Natural killer cell (primary cell): Measurements from ENCODE around the gene TMEM270. TPM values are rescaled to one million over a fixed set of nuclear protein-coding genes. Genes with fewer than 3 reads are reported as not detected.
A peak's percentile ranks its signal among the peaks of the same experiment; 100 is the strongest.

Experiments
- ATAC-seq, 3 donors: fragments of 150-1000 bp in 2 of 3; fragments of 200-7000 bp in 1 of 3; cut with Tn5 transposase; 1 replicate in 1 of 3; 2 replicates in 2 of 3; pipeline ENCODE4 v1.10.0; 2021; ENCODE audit warnings: mild to moderate bottlenecking in 2 of 3, moderate library complexity in 2 of 3
- DNase-seq, 2 donors: peaks; one replicate each; pipeline versions ENCODE4 v3.0.0 to v3.0.0-alpha.2; 2013 to 2021; ENCODE audit warnings: mixed read lengths in 1 of 2
- H3K27ac ChIP-seq: one replicate; pipeline ENCODE4 v1.5.1; 2013; ENCODE audit warnings: mild to moderate bottlenecking, low read length
- H3K27me3 ChIP-seq: one replicate; pipeline ENCODE4 v1.6.1; 2013; ENCODE audit warnings: low read length; ENCODE audit not compliant: control insufficient read depth, insufficient read depth
- H3K36me3 ChIP-seq: one replicate; pipeline ENCODE4 v1.6.1; 2013; ENCODE audit warnings: low read length; ENCODE audit not compliant: control insufficient read depth, insufficient read depth
- H3K4me1 ChIP-seq: one replicate; pipeline ENCODE4 v1.6.1; 2013; ENCODE audit warnings: low read length; ENCODE audit not compliant: control insufficient read depth, insufficient read depth
- H3K4me3 ChIP-seq: one replicate; pipeline ENCODE4 v1.5.1; 2013; ENCODE audit warnings: low read length
- H3K9me3 ChIP-seq: one replicate; pipeline ENCODE4 v1.6.1; 2013; ENCODE audit warnings: low read length; ENCODE audit not compliant: control insufficient read depth, insufficient read depth
- H3K27ac Mint-ChIP-seq, 2 donors: one replicate each; pipeline ENCODE4 v1.8.0; 2022; ENCODE audit warnings: mild to moderate bottlenecking in 2 of 2, mixed read lengths in 2 of 2, moderate library complexity in 1 of 2
- H3K27me3 Mint-ChIP-seq, 2 donors: one replicate each; pipeline ENCODE4 v1.8.0; 2022; ENCODE audit warnings: low read depth in 2 of 2, mixed read lengths in 2 of 2
- H3K36me3 Mint-ChIP-seq: one replicate; pipeline ENCODE4 v1.8.0; 2022; ENCODE audit warnings: mixed read lengths
- H3K4me1 Mint-ChIP-seq, 2 donors: one replicate each; pipeline ENCODE4 v1.8.0; 2022; ENCODE audit warnings: mixed read lengths in 2 of 2
- H3K4me3 Mint-ChIP-seq: one replicate; pipeline ENCODE4 v1.8.0; 2022; ENCODE audit warnings: mild to moderate bottlenecking, moderate library complexity, mixed read lengths
- H3K9me3 Mint-ChIP-seq, 2 donors: one replicate each; pipeline ENCODE4 v1.8.0; 2022; ENCODE audit warnings: mixed read lengths in 2 of 2
- WGBS: methylation state at CpG from one replicate; pipeline ENCODE4 v1.1.7; 2013; ENCODE audit warnings: missing lambda C conversion rate; ENCODE audit not compliant: insufficient coverage; 5-methylcytosine and 5-hydroxymethylcytosine counted together
- intact Hi-C: fragments of 100-400 bp; cut with micrococcal nuclease; formaldehyde crosslinking; loops from one replicate; pipeline ENCODE4 v1.14.2; 2022
- total RNA-seq, 4 donors: library from RNA; stranded (reverse); fragments of 120-200 nt in 1 of 4; gene quantifications; one replicate each; pipeline versions ENCODE4 v1.2.3 to v1.2.4, GENCODE V29; 2013 to 2022
- TF ChIP-seq, protein P1 (sequence below): fragments of 200-600 bp; IDR thresholded peaks from one replicate; pipeline ENCODE4 v1.8.0; 2022; ENCODE audit warnings: antibody characterized with exemption

Gene TMEM270
- total RNA-seq, 3 donors from 2014 or later (not counting 1 experiment from before 2014, with no cell fraction given) = not detected

DNA sequence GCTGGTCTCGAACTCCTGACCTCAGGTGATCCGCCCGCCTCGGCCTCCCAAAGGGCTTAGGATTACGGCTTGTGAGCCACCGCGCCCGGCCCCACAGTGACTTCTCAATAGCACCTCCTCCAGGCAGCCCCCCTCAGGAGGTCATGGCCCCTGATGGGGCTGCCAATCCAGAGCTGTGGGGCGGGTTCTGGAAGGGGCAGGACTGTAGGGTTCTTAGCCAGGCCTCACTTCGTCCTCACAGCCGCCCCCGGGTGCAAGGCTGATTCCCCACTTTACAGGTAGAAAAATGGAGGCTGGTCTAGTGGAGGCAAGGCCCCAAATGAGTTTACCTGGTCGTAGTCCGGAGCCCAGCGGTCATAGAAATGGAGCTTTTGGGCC is 19.3 kb upstream of the TMEM270 start:
- Mint-ChIP-seq H3K4me1 (peaks cover 0 to 13% of the 10 kb centered on the region in 2 donors), H3K36me3 (no peaks in the 10 kb centered on the region), H3K27ac (peak overlapping the region in 1 of 2 donors; percentile 72), H3K4me3 (peak overlapping the region; percentile 21), H3K9me3 (no peaks in the 10 kb centered on the region), H3K27me3 (no peaks in the 10 kb centered on the region)
- DNase-seq (no peak), ATAC-seq (no peak)
- H3K27me3 ChIP-seq = no peaks in the 10 kb centered on the region
- no peaks in the 10 kb centered on the region for H3K36me3 ChIP-seq
- 89% methylated on average over 15 of the region's 15 CpGs for whole genome bisulfite sequencing
- H3K4me1 ChIP-seq = peaks cover 22% of the 10 kb centered on the region
- H3K4me3 ChIP-seq = peak overlapping the region; percentile 43
- TF ChIP-seq, protein P1, sequence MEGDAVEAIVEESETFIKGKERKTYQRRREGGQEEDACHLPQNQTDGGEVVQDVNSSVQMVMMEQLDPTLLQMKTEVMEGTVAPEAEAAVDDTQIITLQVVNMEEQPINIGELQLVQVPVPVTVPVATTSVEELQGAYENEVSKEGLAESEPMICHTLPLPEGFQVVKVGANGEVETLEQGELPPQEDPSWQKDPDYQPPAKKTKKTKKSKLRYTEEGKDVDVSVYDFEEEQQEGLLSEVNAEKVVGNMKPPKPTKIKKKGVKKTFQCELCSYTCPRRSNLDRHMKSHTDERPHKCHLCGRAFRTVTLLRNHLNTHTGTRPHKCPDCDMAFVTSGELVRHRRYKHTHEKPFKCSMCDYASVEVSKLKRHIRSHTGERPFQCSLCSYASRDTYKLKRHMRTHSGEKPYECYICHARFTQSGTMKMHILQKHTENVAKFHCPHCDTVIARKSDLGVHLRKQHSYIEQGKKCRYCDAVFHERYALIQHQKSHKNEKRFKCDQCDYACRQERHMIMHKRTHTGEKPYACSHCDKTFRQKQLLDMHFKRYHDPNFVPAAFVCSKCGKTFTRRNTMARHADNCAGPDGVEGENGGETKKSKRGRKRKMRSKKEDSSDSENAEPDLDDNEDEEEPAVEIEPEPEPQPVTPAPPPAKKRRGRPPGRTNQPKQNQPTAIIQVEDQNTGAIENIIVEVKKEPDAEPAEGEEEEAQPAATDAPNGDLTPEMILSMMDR = no peak
- H3K9me3 ChIP-seq = no peaks in the 10 kb centered on the region
- no peak overlapping the region for H3K27ac ChIP-seq
- intact Hi-C loops = no loop called here

DNA sequence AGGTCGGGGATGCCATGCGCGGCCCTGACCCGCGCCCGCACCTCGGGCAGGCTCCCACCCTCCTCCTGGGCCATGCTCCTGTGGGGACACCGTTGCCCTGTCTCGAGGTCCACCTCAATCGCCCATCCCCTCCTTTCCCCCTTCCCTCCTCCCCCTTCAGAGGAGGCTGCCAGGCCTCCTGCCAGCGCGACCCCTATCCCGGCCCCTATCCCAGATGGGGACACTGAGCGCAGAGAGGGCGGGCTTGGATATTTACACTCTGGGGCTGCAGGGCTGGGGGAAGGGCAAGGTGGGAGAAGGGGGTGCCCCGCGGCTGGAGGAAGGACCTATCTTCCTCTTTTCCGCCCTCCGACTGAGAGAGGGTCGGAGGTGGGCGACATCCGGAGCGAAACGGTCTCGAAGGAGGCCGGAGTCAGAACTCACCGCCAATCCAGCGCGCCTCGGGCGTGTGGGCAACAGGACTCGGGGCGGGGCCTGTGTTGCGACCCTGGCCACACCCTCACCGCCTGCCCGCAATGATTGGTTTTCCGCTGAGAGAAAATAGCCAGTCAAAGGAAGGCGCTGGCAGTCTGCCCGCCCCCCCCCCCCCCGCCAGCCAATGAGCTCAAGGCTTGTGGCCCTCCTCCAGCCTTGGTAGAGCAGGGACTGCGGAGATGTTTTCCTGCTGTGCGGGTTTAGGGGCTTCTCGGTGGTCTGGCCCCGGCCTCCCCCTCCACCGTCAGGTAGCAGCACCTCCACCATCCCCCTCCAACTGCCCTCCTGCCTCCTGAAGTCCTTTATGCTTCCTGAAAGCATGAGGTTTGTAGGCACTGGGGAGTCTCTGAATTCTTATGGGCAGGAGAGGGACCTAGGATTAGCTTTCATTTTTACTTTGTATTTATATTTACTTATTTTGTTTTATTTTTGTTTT is 18.6 kb upstream of the TMEM270 start, which contains the start of gene METTL27:
TSS of gene METTL27 (minus strand) at position 450 of the 910 bp plus-strand sequence. CDS start at position 74, 376 bp downstream.
- Mint-ChIP-seq H3K36me3 (no peaks in the 10 kb centered on the region), H3K9me3 (no peaks in the 10 kb centered on the region), H3K27me3 (no peaks in the 10 kb centered on the region), H3K4me3 (peak within 1 kb of the TSS; percentile 90), H3K27ac (peak within 1 kb of the TSS in 1 of 2 donors; percentile 72), H3K4me1 (peaks cover 0 to 13% of the 10 kb centered on the region in 2 donors)
- H3K27me3 ChIP-seq = no peaks in the 10 kb centered on the region
- peak within 1 kb of the TSS; percentile 28 for H3K27ac ChIP-seq
- ATAC-seq (peak; percentile 99 to 100 (median 99)), DNase-seq (peak; percentile 84 to 94)
- TF ChIP-seq, protein P1 = no peak
- H3K36me3 ChIP-seq = no peaks in the 10 kb centered on the region
- H3K4me3 ChIP-seq = peak within 1 kb of the TSS; percentile 44
- H3K4me1 ChIP-seq = peaks cover 22% of the 10 kb centered on the region
- WGBS = 13% methylated on average over 44 of the region's 45 CpGs
- no peaks in the 10 kb centered on the region for H3K9me3 ChIP-seq
- intact Hi-C loops = no loop called here

DNA sequence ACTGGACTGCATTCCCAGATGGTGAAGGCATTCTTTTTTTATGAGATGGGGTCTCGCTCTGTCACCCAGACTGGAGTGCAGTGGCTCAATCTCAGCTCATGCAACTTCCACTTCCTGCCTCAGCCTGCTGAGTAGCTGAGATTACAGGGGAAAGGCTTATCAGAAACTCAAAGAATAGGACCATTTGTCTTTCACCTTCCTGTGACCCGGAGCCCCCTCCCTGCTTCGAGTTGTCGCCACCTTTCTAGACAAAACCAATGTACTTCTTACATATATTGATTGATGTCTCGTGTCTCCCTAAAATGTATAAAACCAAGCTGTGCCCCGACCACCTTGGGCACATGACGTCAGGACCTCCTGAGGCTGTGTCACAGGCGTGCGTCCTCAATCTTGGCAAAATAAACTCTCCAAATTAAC is 16.8 kb upstream of the TMEM270 start:
- WGBS = 18% methylated on average over 9 of the region's 9 CpGs
- Histone ChIP-seq H3K4me1 (peaks cover 22% of the 10 kb centered on the region), H3K27ac (no peak overlapping the region), H3K4me3 (no peak overlapping the region), H3K9me3 (no peaks in the 10 kb centered on the region), H3K36me3 (no peaks in the 10 kb centered on the region), H3K27me3 (no peaks in the 10 kb centered on the region)
- no peak for DNase-seq
- Mint-ChIP-seq H3K4me3 (peak overlapping the region; percentile 55), H3K27me3 (no peaks in the 10 kb centered on the region), H3K9me3 (no peaks in the 10 kb centered on the region), H3K36me3 (no peaks in the 10 kb centered on the region), H3K27ac (no peak overlapping the region), H3K4me1 (peaks cover 0 to 13% of the 10 kb centered on the region in 2 donors)
- intact Hi-C loops = no loop called here
- ATAC-seq = no peak
- TF ChIP-seq, protein P1 = no peak
